H9 (cell line): ENCODE data around the gene CPAMD8. TPM values are rescaled to one million over a fixed set of nuclear protein-coding genes. Genes with fewer than 3 reads are reported as not detected.

Experiments used
- DNase-seq: peaks from one replicate; pipeline ENCODE4 v3.0.0-alpha.2; 2017
- H2AFZ ChIP-seq: one replicate; pipeline ENCODE4 v1.6.1; 2013; ENCODE audit warnings: mild to moderate bottlenecking, low read length, control low read depth, moderate library complexity
- H2AK5ac ChIP-seq: 2 replicates; pipeline ENCODE4 v1.6.1; 2013; ENCODE audit warnings: low read length, control low read depth, mixed read lengths; ENCODE audit not compliant: insufficient read length
- H2BK120ac ChIP-seq: one replicate; pipeline ENCODE4 v1.6.1; 2013; ENCODE audit warnings: low read depth, mild to moderate bottlenecking, low read length, control low read depth, inconsistent platforms; ENCODE audit not compliant: poor library complexity, severe bottlenecking
- H2BK12ac ChIP-seq: 2 replicates; pipeline ENCODE4 v1.6.1; 2013; ENCODE audit warnings: low read length, control low read depth, mixed read lengths, low read depth; ENCODE audit not compliant: insufficient read length
- H2BK15ac ChIP-seq: 2 replicates; pipeline ENCODE4 v1.6.1; 2013; ENCODE audit warnings: low read depth, low read length, control low read depth
- H2BK20ac ChIP-seq: one replicate; pipeline ENCODE4 v1.6.1; 2013; ENCODE audit warnings: low read depth, mild to moderate bottlenecking, low read length, control low read depth, inconsistent platforms; ENCODE audit not compliant: poor library complexity, severe bottlenecking
- H2BK5ac ChIP-seq: 2 replicates; pipeline ENCODE4 v1.6.1; 2013; ENCODE audit warnings: low read length, control low read depth, mixed read lengths; ENCODE audit not compliant: insufficient read length
- H3K14ac ChIP-seq: 2 replicates; pipeline ENCODE4 v1.6.1; 2013; ENCODE audit warnings: low read length, control low read depth; ENCODE audit not compliant: insufficient read depth
- H3K18ac ChIP-seq: 2 replicates; pipeline ENCODE4 v1.6.1; 2013; ENCODE audit warnings: low read depth, mild to moderate bottlenecking, mixed read lengths, low read length, control low read depth; ENCODE audit not compliant: insufficient read length
- H3K23ac ChIP-seq: 2 replicates; pipeline ENCODE4 v1.6.1; 2013; ENCODE audit warnings: low read length, control low read depth, mixed read lengths, low read depth; ENCODE audit not compliant: insufficient read length
- H3K23me2 ChIP-seq: 2 replicates; pipeline ENCODE4 v1.6.1; 2013; ENCODE audit warnings: low read depth, mild to moderate bottlenecking, mixed read lengths, low read length, control low read depth; ENCODE audit not compliant: insufficient read length, poor library complexity, severe bottlenecking
- H3K27ac ChIP-seq: 2 replicates; pipeline ENCODE4 v1.5.1; 2013; ENCODE audit warnings: low read length, control low read depth, mixed read lengths, low read depth; ENCODE audit not compliant: insufficient read length
- H3K27me3 ChIP-seq: 2 replicates; pipeline ENCODE4 v1.6.1; 2013; ENCODE audit warnings: low read length, control low read depth, inconsistent platforms; ENCODE audit not compliant: insufficient read depth
- H3K4ac ChIP-seq: 2 replicates; pipeline ENCODE4 v1.6.1; 2013; ENCODE audit warnings: low read depth, mild to moderate bottlenecking, control low read depth, inconsistent platforms, low read length, moderate library complexity
- H3K4me1 ChIP-seq: 2 replicates; pipeline ENCODE4 v1.6.1; 2013; ENCODE audit warnings: low read length, control low read depth, inconsistent platforms; ENCODE audit not compliant: insufficient read depth
- H3K4me2 ChIP-seq: 2 replicates; pipeline ENCODE4 v1.6.1; 2013; ENCODE audit warnings: low read length, control low read depth, mixed read lengths; ENCODE audit not compliant: insufficient read length, insufficient read depth
- H3K56ac ChIP-seq: 2 replicates; pipeline ENCODE4 v1.6.1; 2013; ENCODE audit warnings: low read depth, mild to moderate bottlenecking, mixed read lengths, low read length, control low read depth; ENCODE audit not compliant: insufficient read length
- H3K79me1 ChIP-seq: 2 replicates; pipeline ENCODE4 v1.6.1; 2013; ENCODE audit warnings: low read depth, mild to moderate bottlenecking, moderate library complexity, low read length, control low read depth, inconsistent platforms; ENCODE audit not compliant: insufficient read depth, poor library complexity, severe bottlenecking
- H3K79me2 ChIP-seq: 2 replicates; pipeline ENCODE4 v1.6.1; 2013; ENCODE audit warnings: low read length, control low read depth, inconsistent platforms; ENCODE audit not compliant: insufficient read depth
- H3K9ac ChIP-seq: 2 replicates; pipeline ENCODE4 v1.6.1; 2013; ENCODE audit warnings: low read length, control low read depth, mixed read lengths; ENCODE audit not compliant: insufficient read length; ENCODE audit errors: extremely low read depth
- H3K9me3 ChIP-seq: one replicate; pipeline ENCODE4 v1.6.1; 2013; ENCODE audit warnings: low read depth, low read length, inconsistent platforms; ENCODE audit not compliant: control insufficient read depth
- H3T11ph ChIP-seq: one replicate; pipeline ENCODE4 v1.6.1; 2013; ENCODE audit warnings: mild to moderate bottlenecking, low read length, control low read depth, inconsistent platforms
- H4K20me1 ChIP-seq: one replicate; pipeline ENCODE4 v1.6.1; 2013; ENCODE audit not compliant: control insufficient read depth, insufficient read length, insufficient read depth
- H4K5ac ChIP-seq: 2 replicates; pipeline ENCODE4 v1.6.1; 2013; ENCODE audit warnings: low read depth, mild to moderate bottlenecking, mixed read lengths, low read length, control low read depth; ENCODE audit not compliant: insufficient read length
- H4K8ac ChIP-seq: replicated peaks from 2 replicates; pipeline ENCODE4 v1.6.1; 2013; ENCODE audit warnings: low read length, control low read depth, mixed read lengths, low read depth; ENCODE audit not compliant: insufficient read length
- H4K91ac ChIP-seq: 2 replicates; pipeline ENCODE4 v1.6.1; 2013; ENCODE audit warnings: low read depth, mild to moderate bottlenecking, moderate library complexity, mixed read lengths, low read length, control low read depth; ENCODE audit not compliant: insufficient read length
- H3K27ac Mint-ChIP-seq, 3 experiments: 2 replicates in 2 of 3; 3 replicates in 1 of 3; pipeline ENCODE4 v1.8.0; 2020 to 2021; ENCODE audit warnings: mixed read lengths in 3 of 3, mild to moderate bottlenecking in 1 of 3, moderate library complexity in 1 of 3
- H3K27me3 Mint-ChIP-seq: 2 replicates; pipeline ENCODE4 v1.8.0; 2021; ENCODE audit warnings: low read depth, mild to moderate bottlenecking, moderate library complexity, mixed read lengths
- H3K36me3 Mint-ChIP-seq, 3 experiments: 2 replicates in 2 of 3; 3 replicates in 1 of 3; pipeline ENCODE4 v1.8.0; 2020 to 2021; ENCODE audit warnings: low read depth in 3 of 3, mixed read lengths in 3 of 3; ENCODE audit not compliant: insufficient read depth in 1 of 3
- H3K4me1 Mint-ChIP-seq, 2 experiments: 2 replicates each; pipeline ENCODE4 v1.8.0; 2020; ENCODE audit warnings: mixed read lengths in 2 of 2
- H3K4me3 Mint-ChIP-seq, 2 experiments: 2 replicates in 1 of 2; 3 replicates in 1 of 2; pipeline ENCODE4 v1.8.0; 2020 to 2021; ENCODE audit warnings: mild to moderate bottlenecking in 2 of 2, mixed read lengths in 2 of 2, moderate library complexity in 1 of 2
- H3K9me3 Mint-ChIP-seq, 2 experiments: 2 replicates in 1 of 2; 3 replicates in 1 of 2; pipeline ENCODE4 v1.8.0; 2020; ENCODE audit warnings: mild to moderate bottlenecking in 2 of 2, mixed read lengths in 2 of 2, moderate library complexity in 1 of 2
- WGBS: extraction: QIAGEN DNeasy Blood & Tissue Kit; methylation state at CpG from one replicate; pipeline ENCODE4 v1.1.7; 2013; ENCODE audit warnings: missing lambda C conversion rate, low lambda C conversion rate, mixed read lengths; ENCODE audit not compliant: insufficient read length; ENCODE audit errors: extremely low coverage; 5-methylcytosine and 5-hydroxymethylcytosine counted together
- total RNA-seq: library from RNA; stranded (reverse); gene quantifications from 2 replicates; pipeline ENCODE4 v1.2.1, GENCODE V29; 2021
- TF ChIP-seq, protein P1 (sequence below): fragments of 200-600 bp; sonication (generic); conservative IDR thresholded peaks from 3 replicates; pipeline ENCODE4 v1.8.0; 2021; ENCODE audit warnings: antibody characterized with exemption, mild to moderate bottlenecking

Gene CPAMD8
- total RNA-seq, 1 experiment from 2014 or later = 12.0 TPM

DNA sequence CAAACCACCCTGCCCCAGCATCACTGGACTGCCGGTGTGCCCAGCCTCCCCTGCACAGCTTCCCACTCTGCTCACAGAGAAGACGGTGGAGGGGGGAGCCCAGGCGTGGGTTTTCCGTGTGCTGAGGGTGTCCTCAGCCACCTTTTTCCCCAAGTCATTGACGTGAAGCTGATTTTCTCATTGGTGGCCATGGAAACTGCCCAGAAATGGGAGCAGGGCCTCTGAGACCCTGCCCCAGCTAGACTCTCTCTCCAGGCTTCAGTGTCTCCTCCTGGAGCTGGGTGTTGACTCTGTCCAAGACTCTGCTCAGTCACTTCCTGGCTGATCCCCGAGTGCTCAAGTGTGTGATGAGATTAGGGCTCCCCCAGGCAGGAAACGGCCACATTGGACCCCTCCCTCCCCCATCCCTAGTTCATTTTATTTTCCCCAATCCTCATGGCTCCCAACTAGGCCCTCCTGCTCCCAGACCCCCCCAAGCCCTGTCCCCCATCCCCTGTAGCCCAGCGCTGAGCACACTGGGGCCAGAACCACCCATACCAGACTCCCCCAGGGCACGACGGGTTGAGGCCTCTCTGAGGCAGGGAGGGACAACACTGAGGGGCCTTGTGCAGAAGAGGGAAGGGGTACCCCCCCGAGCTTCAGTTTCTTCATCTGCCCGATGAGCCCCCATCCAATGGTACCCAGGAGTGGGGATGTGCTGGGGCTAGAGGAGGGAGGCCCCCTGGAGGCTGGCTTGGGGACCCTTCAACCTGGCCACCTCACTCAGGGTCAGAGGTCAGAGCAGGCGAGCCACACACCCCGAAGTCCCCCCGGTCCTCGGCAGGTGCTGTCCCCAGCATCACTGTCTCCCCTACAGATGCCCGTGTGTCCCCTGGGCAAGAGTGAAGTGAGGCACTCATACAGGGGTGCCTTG, 139.0 kb downstream of the CPAMD8 start:
- no peak overlapping the region for H2BK5ac ChIP-seq
- H3K9ac ChIP-seq = no peak overlapping the region
- H2AFZ ChIP-seq = no peak overlapping the region
- H3K18ac ChIP-seq = no peak overlapping the region
- H4K91ac ChIP-seq = no peak overlapping the region
- no peak overlapping the region for H3K56ac ChIP-seq
- Mint-ChIP-seq H3K9me3 (peaks cover 7% of the 10 kb centered on the region in 2 experiments), H3K4me3 (no peak overlapping the region), H3K27me3 (peaks cover 5% of the 10 kb centered on the region; the same call in 1 of the 2 replicates), H3K36me3 (peaks cover 0 to 5% (median 4%) of the 10 kb centered on the region in 3 experiments; a peak in 4 of 7 replicates), H3K27ac (no peak overlapping the region), H3K4me1 (no peaks in the 10 kb centered on the region; a peak in 1 of 4 replicates)
- no peak overlapping the region for H3K4ac ChIP-seq
- H4K20me1 ChIP-seq = no peaks in the 10 kb centered on the region
- DNase-seq = no peak
- H3K27ac ChIP-seq = no peak overlapping the region
- H3K23ac ChIP-seq = no peak overlapping the region
- H3K79me2 ChIP-seq = no peaks in the 10 kb centered on the region
- no peak overlapping the region for H3K14ac ChIP-seq
- no peak overlapping the region for H3T11ph ChIP-seq
- H3K27me3 ChIP-seq = no peaks in the 10 kb centered on the region
- no peak overlapping the region for H2BK120ac ChIP-seq
- no peak overlapping the region for H4K8ac ChIP-seq
- no peak overlapping the region for H3K4me2 ChIP-seq
- no CpG with 5 or more reads among the region's 17 CpGs for WGBS
- no peaks in the 10 kb centered on the region for H3K79me1 ChIP-seq
- no peak overlapping the region for H2BK20ac ChIP-seq
- H2BK15ac ChIP-seq = no peak overlapping the region
- peaks cover 1% of the 10 kb centered on the region for H3K9me3 ChIP-seq
- no peaks in the 10 kb centered on the region for H3K4me1 ChIP-seq
- no peaks in the 10 kb centered on the region for H3K23me2 ChIP-seq
- H2BK12ac ChIP-seq = no peak overlapping the region
- H4K5ac ChIP-seq = no peak overlapping the region
- H2AK5ac ChIP-seq = no peak overlapping the region
- TF ChIP-seq, protein P1, sequence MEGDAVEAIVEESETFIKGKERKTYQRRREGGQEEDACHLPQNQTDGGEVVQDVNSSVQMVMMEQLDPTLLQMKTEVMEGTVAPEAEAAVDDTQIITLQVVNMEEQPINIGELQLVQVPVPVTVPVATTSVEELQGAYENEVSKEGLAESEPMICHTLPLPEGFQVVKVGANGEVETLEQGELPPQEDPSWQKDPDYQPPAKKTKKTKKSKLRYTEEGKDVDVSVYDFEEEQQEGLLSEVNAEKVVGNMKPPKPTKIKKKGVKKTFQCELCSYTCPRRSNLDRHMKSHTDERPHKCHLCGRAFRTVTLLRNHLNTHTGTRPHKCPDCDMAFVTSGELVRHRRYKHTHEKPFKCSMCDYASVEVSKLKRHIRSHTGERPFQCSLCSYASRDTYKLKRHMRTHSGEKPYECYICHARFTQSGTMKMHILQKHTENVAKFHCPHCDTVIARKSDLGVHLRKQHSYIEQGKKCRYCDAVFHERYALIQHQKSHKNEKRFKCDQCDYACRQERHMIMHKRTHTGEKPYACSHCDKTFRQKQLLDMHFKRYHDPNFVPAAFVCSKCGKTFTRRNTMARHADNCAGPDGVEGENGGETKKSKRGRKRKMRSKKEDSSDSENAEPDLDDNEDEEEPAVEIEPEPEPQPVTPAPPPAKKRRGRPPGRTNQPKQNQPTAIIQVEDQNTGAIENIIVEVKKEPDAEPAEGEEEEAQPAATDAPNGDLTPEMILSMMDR = no peak
